Activated CD8-positive, alpha-beta memory T cell treated with anti-CD3 and anti-CD28 coated beads for 36 hours (primary cell): ENCODE results near the gene C1QB. TPM values are rescaled to one million over a fixed set of nuclear protein-coding genes. Genes with fewer than 3 reads are reported as not detected.

Experiments used
- CTCF ChIA-PET: fragments of 350-600 bp; sonication (Branson Sonifier 250); formaldehyde crosslinking; loops from one replicate; lab custom pipeline; 2021; ENCODE audit warnings: antibody characterized with exemption; lab: Charles Lee
- POLR2A ChIA-PET: fragments of 350-600 bp; sonication (Branson Sonifier 250); formaldehyde crosslinking; loops from one replicate; lab custom pipeline; 2021; ENCODE audit warnings: antibody characterized with exemption; lab: Charles Lee
- total RNA-seq, 2 experiments: library from RNA; stranded (reverse); gene quantifications; one replicate each; pipeline ENCODE4 v1.2.3, GENCODE V29; 2021

The C1QB gene, protein sequence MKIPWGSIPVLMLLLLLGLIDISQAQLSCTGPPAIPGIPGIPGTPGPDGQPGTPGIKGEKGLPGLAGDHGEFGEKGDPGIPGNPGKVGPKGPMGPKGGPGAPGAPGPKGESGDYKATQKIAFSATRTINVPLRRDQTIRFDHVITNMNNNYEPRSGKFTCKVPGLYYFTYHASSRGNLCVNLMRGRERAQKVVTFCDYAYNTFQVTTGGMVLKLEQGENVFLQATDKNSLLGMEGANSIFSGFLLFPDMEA
- total RNA-seq: not detected

DNA sequence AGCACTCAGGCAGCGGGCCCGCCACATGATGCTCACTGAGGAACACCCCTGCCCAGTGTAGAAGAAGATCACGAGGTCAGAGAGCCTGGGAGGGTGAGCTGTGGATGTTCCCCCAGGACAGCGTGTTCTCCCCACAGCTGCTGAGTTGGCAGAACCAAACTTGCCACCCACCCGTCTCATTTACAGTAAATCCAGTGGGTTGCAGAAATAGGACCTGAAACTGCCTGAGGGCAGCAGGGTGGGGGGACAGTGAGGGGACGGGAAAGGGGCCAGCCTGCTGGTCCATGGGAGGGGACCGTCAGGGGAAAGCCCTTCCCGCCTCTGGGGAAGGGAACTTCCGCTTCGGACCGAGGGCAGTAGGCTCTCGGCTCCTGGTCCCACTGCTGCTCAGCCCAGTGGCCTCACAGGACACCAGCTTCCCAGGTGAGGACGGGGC lies at the start of gene C1QB:
Gene C1QB, plus strand, starts transcription at position 356 of the 436 bp plus-strand sequence. CDS start 6,227 bp downstream, outside the sequence.
- ChIA-PET POLR2A (no interaction called here), CTCF (interaction anchor here (0.6 kb wide), 1 partner anchor 135 kb away, joined by 3 read pairs; no protein-coding TSS in a partner anchor)

- ChIA-PET CTCF (no interaction called here), POLR2A (no interaction called here)
These were observed 46.9 kb upstream of the C1QB start for GRCh38 chr1:22606161-22606560.

DNA sequence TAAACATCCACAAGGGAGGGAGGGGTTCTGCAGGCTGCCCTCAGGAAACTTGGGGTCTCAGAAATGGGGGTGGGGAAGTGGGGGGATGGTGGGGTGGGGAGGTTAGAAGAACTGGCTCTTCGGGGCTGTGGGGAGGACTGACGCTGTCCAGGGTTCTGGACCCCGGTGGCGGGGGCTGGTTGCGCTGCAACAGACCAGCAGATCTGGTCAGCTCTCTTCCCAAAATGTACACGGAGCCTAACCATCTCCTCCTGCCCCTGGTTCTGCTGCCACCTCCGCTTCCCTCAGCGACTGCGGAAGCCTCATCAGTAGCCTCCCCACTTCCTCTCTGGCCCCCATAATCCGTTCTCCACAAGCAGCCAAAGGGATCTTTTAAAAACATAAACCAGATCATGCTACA lies 45.9 kb upstream of the C1QB start:
- POLR2A ChIA-PET: no interaction called here
- CTCF ChIA-PET: no interaction called here

- CTCF ChIA-PET: no interaction called here
- POLR2A ChIA-PET: no interaction called here
These were observed 44.7 kb upstream of the C1QB start for GRCh38 chr1:22608361-22608760.

- ChIA-PET POLR2A (no interaction called here), CTCF (no interaction called here)
These were observed 43.7 kb upstream of the C1QB start for GRCh38 chr1:22609291-22609690.

DNA sequence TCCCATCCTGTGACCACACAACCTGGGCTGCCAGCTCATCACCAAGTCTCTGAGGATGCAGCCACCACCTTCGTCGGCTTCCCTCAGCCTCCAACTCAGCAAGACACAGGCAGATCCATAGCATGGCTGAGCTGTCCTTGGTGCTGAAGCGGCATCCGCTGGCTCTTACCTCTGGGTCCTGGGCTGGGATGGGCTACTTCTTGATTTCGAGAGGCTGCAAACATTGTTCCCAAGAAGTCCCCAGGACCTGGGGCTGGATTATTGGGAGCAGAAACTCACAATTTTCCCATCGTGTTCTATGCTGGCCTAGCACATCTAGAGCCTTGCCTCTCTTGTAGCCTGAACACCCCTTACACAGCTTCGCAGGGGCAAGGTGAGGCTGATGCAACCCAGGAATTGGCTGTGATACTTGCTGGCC lies 41.5 kb upstream of the C1QB start:
- CTCF ChIA-PET: no interaction called here
- POLR2A ChIA-PET: no interaction called here

GRCh38 chr1:22612671-22613571 lies 40.1 kb upstream of the C1QB start:
- CTCF ChIA-PET: no interaction called here
- POLR2A ChIA-PET: no interaction called here

DNA sequence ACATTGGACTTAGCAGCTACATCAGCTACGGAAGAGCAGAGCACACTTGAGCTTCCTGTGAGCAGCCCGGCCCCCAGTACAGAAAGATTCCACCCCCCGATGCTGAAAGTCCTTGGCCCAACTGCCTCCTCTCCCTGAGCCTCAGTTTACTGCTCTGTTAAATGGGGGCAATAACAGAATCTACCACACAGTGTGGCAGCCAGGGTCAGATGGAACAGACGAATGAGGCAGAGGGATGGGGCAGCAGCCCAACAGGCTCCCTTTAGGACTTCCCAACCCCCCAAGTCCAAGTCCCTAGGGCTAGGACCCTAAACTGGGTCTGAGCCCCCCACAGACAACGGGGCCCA lies 39.5 kb upstream of the C1QB start:
- CTCF ChIA-PET: no interaction called here

DNA sequence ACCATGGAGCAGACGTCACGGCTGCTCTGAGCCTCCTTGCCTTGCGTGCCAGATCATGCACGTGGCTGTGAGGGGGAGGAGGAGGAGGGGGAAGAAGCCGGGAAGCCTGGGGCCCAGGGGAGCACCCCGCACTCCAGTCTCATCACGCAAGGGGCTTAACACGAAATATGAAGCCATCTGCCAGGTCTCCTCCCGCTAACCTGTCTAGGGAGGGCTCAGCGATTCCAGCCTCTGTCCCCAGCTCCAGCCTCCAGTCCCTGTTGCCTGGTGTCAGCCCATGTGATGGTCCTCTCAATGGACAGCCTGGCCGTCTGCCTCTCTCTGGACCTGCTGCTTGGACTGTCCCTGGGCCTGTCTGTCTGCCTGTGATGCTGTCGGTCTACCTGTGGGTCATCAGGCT lies 39.1 kb upstream of the C1QB start:
- ChIA-PET CTCF (no interaction called here), POLR2A (no interaction called here)

More for the DNA sequence above, 39.5 kb upstream of the C1QB start:
- POLR2A ChIA-PET: no interaction called here

DNA sequence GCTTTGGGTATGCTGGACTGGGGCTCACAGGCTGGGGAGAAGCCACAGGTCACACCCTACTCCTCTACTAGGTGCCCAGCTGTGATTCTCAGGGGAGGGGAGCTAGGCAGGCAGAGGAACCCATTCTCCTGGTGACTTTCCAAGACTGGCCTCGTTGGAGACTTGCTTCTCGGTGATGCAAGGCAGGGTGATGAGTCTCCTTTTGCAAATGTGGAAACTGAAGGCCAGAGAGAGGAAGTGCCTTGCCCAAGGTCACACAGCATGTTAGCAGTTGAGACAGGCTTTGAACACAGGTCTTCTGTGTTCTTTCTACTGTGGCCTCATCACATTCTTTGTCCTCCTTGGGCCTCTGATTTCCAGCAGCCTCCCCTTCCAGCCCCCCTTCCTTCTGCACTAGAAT lies 37.1 kb upstream of the C1QB start:
- ChIA-PET POLR2A (no interaction called here), CTCF (interaction anchor here (1.6 kb wide), 1 partner anchor 26 kb away, joined by 3 read pairs; no protein-coding TSS in a partner anchor)

DNA sequence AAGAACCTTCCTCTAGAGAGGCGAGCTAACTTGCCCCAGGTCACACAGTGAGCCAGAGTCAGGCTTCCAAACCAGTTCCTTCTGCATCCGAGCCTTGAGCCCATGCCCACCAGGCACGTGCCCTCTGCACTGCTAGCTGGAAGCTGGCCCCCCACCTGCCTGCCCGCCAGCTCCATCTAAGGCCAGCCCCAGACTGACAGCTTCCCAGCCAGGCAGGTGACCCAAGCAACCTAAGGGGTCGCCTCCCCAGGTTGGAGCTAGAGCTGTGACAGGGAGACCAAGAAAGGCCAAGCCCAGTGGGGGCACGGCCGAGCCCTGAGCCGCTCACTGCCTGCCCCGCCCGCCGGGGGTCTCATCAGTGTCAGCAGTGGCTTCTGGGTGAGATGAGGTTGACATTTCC lies 36.5 kb upstream of the C1QB start:
- ChIA-PET POLR2A (no interaction called here), CTCF (interaction anchor here (1.6 kb wide), 1 partner anchor 25 kb away, joined by 3 read pairs; no protein-coding TSS in a partner anchor)

DNA sequence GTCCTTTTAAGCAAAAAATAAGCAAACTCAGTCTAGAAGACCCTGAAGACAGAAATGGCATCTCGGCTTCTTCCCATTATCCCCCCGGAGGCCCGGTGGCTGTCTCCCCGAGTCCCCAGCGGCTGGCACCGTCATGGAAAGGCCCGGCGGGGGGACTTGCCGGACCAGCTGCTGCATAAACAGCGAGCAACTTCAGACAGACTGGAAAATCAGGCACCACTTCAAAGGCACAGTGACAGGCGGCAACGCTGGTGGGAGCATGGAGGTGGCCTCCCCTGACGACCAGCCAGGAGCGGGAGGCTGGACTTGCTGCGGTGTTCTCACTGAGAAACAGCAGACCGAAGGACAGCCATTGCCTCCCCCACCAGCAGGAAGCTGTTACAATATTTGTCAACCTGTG lies 35.0 kb upstream of the C1QB start:
- ChIA-PET CTCF (no interaction called here), POLR2A (no interaction called here)

GRCh38 chr1:22619252-22619651 lies 33.8 kb upstream of the C1QB start:
- ChIA-PET CTCF (no interaction called here), POLR2A (no interaction called here)

- POLR2A ChIA-PET: no interaction called here
- CTCF ChIA-PET: no interaction called here
These were observed 33.2 kb upstream of the C1QB start for GRCh38 chr1:22619798-22620197.

DNA sequence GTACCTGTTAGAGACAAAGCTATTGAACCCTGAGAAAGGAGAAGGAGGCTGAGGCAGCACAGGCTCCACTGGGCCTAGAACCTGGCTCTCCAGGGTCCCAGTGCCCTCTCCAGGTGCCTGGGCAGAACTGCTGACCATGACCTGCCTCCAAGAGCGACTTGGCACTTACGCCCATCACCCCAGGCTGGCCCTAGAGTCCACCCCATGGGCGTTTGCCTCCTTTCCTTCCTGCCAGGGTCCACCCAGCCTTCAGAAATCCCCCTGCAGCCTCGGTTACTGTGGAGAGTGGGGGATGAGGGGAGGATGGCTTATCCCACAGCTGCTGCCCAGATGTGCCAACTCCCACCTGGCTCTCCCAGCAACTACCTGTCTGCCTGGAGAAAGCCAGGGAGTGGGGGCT lies 31.3 kb upstream of the C1QB start:
- ChIA-PET CTCF (no interaction called here), POLR2A (no interaction called here)

- CTCF ChIA-PET: no interaction called here
- POLR2A ChIA-PET: no interaction called here
These were observed 27.6 kb upstream of the C1QB start for GRCh38 chr1:22625262-22625925.

- ChIA-PET POLR2A (no interaction called here), CTCF (no interaction called here)
These were observed 26.5 kb upstream of the C1QB start for GRCh38 chr1:22626237-22627157.

DNA sequence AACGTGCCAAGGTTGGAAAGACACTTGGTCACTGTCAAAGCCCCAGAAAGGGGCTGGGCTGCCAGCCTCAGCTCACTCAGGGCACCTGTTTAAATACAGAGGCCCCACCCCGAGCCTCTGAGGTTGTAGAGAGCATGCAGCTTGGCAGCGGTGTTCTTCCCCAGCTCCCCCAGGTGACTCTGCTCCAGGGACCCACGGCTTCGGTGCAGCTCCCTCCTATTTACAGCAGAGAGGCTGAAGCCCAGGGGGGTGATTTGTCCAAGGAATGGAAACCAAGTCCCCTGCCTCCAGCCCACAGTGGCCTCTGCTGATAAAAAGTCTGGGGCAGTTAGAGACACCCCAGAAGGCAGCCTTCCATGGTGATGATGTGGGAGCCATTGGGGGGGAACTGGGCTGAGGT lies 25.7 kb upstream of the C1QB start:
- ChIA-PET CTCF (no interaction called here), POLR2A (no interaction called here)

DNA sequence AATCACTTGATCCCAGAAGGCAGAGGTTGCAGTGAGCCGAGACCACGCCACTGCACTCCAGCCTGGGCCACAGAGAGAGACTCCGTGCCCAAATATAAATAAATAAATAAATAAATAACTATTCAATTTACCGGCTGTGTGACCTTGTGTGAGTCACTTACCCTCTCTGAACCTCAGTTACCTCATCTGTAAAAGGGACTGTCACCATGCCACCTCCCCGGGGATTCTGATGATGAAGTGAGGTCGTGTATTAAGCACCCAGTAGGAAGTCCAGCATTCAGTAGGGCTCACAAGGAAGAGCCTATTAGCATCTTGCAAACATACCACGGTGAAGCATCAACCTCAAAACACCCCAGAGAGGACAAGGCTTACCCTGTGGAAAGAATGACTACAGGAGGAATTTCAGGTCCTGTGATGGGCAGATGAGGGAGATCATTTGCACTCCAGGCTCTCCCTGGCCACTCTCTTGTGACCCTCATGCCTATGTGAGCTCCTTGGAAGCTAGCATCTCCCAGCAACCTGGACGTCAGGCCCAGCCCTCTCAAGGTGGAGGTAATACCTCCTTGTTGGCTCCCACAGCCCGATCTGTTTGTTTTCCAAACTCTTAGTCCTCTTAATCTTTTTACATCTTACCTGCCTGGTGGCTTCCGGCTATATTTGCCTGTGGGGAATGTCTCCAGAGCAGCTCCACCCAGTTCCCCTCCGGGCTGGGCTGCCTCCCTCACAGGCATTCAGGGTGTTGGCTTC lies 24.2 kb upstream of the C1QB start:
- ChIA-PET POLR2A (no interaction called here), CTCF (no interaction called here)
